ENCODE results near the gene MRPL21. TPM values are rescaled to one million over a fixed set of nuclear protein-coding genes. Genes with fewer than 3 reads are reported as not detected.
A peak's percentile ranks its signal among the peaks of the same experiment; 100 is the strongest.

Gene MRPL21
- polyA plus RNA-seq, 1 donor (not counting 4 experiments of a cell fraction or from before 2014, with no cell fraction given): 120 TPM

DNA sequence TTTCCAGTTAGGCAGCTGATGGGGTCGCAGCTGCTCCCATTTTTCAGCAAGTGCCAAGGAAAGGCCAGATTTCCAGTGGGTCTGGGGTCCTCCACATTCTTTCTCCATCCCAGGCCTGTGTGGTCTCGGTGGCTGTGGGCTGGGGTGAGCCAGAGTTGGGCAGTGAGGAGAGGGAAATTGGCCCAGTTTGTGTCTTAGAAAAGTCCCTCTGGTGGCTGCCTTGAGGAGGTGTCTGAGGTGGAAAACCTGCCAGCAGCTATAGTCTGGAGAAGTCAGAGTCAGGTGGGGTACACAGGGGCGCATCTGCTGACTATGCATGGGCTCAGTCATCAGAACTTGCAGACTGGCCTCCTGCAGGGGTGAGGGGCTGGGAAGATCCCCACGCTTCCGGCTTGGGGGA, 46.6 kb upstream of the MRPL21 start:
- no peaks in the 10 kb centered on the region for H4K20me1 ChIP-seq (ENCODE audit: control insufficient read depth, extremely low read depth, insufficient read depth, low read length)
- H3K9me1 ChIP-seq (ENCODE audit: control insufficient read depth, extremely low read depth, insufficient read depth, low read length): no peaks in the 10 kb centered on the region
- H3K4me1 ChIP-seq (ENCODE audit: control insufficient read depth, extremely low read depth, insufficient read depth, low read length): peaks cover 3% of the 10 kb centered on the region
- H3K9ac ChIP-seq (ENCODE audit: control insufficient read depth, extremely low read depth, insufficient read depth, low read length): no peak overlapping the region
- dilution Hi-C loops (cut with MboI; ENCODE audit: extremely low pct_ligation_motif_present, low sequenced_read_pairs): no loop called here
- H3K36me3 ChIP-seq (ENCODE audit: control insufficient read depth in 2 of 2, extremely low read depth in 1 of 2, insufficient read depth in 2 of 2, low read length in 2 of 2): no peaks in the 10 kb centered on the region
- TF ChIP-seq, protein P1, sequence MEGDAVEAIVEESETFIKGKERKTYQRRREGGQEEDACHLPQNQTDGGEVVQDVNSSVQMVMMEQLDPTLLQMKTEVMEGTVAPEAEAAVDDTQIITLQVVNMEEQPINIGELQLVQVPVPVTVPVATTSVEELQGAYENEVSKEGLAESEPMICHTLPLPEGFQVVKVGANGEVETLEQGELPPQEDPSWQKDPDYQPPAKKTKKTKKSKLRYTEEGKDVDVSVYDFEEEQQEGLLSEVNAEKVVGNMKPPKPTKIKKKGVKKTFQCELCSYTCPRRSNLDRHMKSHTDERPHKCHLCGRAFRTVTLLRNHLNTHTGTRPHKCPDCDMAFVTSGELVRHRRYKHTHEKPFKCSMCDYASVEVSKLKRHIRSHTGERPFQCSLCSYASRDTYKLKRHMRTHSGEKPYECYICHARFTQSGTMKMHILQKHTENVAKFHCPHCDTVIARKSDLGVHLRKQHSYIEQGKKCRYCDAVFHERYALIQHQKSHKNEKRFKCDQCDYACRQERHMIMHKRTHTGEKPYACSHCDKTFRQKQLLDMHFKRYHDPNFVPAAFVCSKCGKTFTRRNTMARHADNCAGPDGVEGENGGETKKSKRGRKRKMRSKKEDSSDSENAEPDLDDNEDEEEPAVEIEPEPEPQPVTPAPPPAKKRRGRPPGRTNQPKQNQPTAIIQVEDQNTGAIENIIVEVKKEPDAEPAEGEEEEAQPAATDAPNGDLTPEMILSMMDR (optimal IDR thresholded peaks at IDR 0.05 in 1 of 3, IDR thresholded peaks at IDR 0.05 in 1 of 3, conservative IDR thresholded peaks at IDR 0.05 in 1 of 3; ENCODE audit: extremely low read depth in 1 of 3, insufficient read depth in 2 of 3, low read length in 3 of 3): peak; percentile 10 to 45 (median 31)
- no peak for TF ChIP-seq EZH2 (IDR thresholded peaks at IDR 0.05; ENCODE audit: low read length)
- FAIRE-seq (no peak), DNase-seq (ENCODE audit: low read depth, low spot score) (no peak)
- H3K9me3 ChIP-seq (ENCODE audit: control insufficient read depth, low read depth, low read length): no peaks in the 10 kb centered on the region
- no peak overlapping the region for H3K4me2 ChIP-seq (ENCODE audit: control insufficient read depth, extremely low read depth, insufficient read depth, low read depth, low read length)
- H3K27me3 ChIP-seq (ENCODE audit: control insufficient read depth, extremely low read depth, insufficient read depth, low read length): peaks cover 12% of the 10 kb centered on the region
- no peak overlapping the region for H3K27ac ChIP-seq (ENCODE audit: control insufficient read depth, insufficient read depth, low read length)
- no peak overlapping the region for H3K4me3 ChIP-seq (ENCODE audit: control insufficient read depth in 2 of 3, extremely low read depth in 1 of 3, insufficient read depth in 2 of 3, low read depth in 1 of 3, low read length in 3 of 3)
- no peaks in the 10 kb centered on the region for H3K79me2 ChIP-seq (ENCODE audit: control insufficient read depth, insufficient read depth, low read length)
- no peak overlapping the region for H2AFZ ChIP-seq (ENCODE audit: control insufficient read depth, low read length)

DNA sequence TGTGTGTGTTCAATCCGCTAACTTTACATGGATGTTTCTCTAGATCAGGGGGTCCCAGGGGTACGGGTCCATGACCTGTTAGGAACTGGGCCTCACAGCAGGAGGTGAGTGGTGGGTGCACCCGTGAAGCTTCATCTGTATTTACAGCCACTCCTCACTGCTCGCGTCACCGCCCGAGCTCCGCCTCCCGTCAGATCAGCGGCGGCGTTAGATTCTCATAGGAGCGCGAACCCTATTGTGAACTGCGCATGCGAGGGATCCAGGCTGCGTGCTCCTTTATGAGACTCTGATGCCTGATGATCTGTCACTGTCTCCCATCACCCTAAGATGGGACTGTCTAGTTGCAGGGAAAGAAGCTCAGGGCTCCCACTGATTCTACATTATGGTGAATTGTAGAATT, 45.3 kb upstream of the MRPL21 start:
- Histone ChIP-seq H4K20me1 (ENCODE audit: control insufficient read depth, extremely low read depth, insufficient read depth, low read length) (no peaks in the 10 kb centered on the region), H3K27me3 (ENCODE audit: control insufficient read depth, extremely low read depth, insufficient read depth, low read length) (peaks cover 12% of the 10 kb centered on the region), H3K4me3 (ENCODE audit: control insufficient read depth in 2 of 3, extremely low read depth in 1 of 3, insufficient read depth in 2 of 3, low read depth in 1 of 3, low read length in 3 of 3) (no peak overlapping the region), H3K4me1 (ENCODE audit: control insufficient read depth, extremely low read depth, insufficient read depth, low read length) (peaks cover 2% of the 10 kb centered on the region), H3K36me3 (ENCODE audit: control insufficient read depth in 2 of 2, extremely low read depth in 1 of 2, insufficient read depth in 2 of 2, low read length in 2 of 2) (no peaks in the 10 kb centered on the region), H3K9me3 (ENCODE audit: control insufficient read depth, low read depth, low read length) (no peaks in the 10 kb centered on the region), H3K4me2 (ENCODE audit: control insufficient read depth, extremely low read depth, insufficient read depth, low read depth, low read length) (no peak overlapping the region), H3K79me2 (ENCODE audit: control insufficient read depth, insufficient read depth, low read length) (no peaks in the 10 kb centered on the region), H3K9ac (ENCODE audit: control insufficient read depth, extremely low read depth, insufficient read depth, low read length) (no peak overlapping the region), H2AFZ (ENCODE audit: control insufficient read depth, low read length) (no peak overlapping the region), H3K9me1 (ENCODE audit: control insufficient read depth, extremely low read depth, insufficient read depth, low read length) (no peaks in the 10 kb centered on the region), H3K27ac (ENCODE audit: control insufficient read depth, insufficient read depth, low read length) (no peak overlapping the region)
- FAIRE-seq: no peak
- no peak for DNase-seq (ENCODE audit: low read depth, low spot score)
- no peak for TF ChIP-seq EZH2 (IDR thresholded peaks at IDR 0.05; ENCODE audit: low read length)
- TF ChIP-seq, protein P1 (optimal IDR thresholded peaks at IDR 0.05 in 1 of 3, IDR thresholded peaks at IDR 0.05 in 1 of 3, conservative IDR thresholded peaks at IDR 0.05 in 1 of 3; ENCODE audit: extremely low read depth in 1 of 3, insufficient read depth in 2 of 3, low read length in 3 of 3): no peak
- dilution Hi-C loops (cut with MboI; ENCODE audit: extremely low pct_ligation_motif_present, low sequenced_read_pairs): no loop called here

Data from keratinocyte (primary cell).